HG03039 (cell line): ENCODE results near the gene KIAA0825.
"Not testable (repeated sequence)": the region's sequence is repeated elsewhere in the genome, so short reads cannot be mapped to it uniquely, and the experiment has no call there.

Source experiments
- ATAC-seq: cut with Tn5 transposase; IDR thresholded peaks from one replicate; pipeline ENCODE4 v1.9.1; 2021; ENCODE audit warnings: mild to moderate bottlenecking, moderate library complexity; ENCODE audit not compliant: unreplicated experiment

Gene KIAA0825

GRCh38 chr5:94388773-94389514 is 229.5 kb downstream of the KIAA0825 start:
- ATAC-seq = no peak

DNA sequence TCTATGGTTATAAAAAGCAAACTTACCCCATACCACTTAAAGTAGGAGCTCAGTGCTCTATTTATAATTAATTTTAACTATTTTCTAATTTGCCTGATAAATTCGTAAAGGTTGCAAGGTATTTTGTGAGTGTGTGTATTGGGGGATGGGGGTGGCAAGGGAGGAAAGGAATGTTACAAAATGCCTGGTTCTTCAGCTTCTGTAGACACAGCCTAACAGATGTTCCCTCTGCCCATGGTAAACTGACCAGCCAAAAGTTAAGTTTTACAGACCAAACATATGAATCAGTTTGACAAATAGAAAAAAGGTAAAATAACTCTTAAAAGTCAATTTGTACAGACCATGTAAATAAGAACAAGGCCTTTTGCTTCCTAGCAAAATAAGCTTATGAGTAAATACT is 232.6 kb downstream of the KIAA0825 start:
- ATAC-seq = no peak

- ATAC-seq = no peak
Measured at GRCh38 chr5:94378062-94378461, 240.3 kb downstream of the KIAA0825 start.

DNA sequence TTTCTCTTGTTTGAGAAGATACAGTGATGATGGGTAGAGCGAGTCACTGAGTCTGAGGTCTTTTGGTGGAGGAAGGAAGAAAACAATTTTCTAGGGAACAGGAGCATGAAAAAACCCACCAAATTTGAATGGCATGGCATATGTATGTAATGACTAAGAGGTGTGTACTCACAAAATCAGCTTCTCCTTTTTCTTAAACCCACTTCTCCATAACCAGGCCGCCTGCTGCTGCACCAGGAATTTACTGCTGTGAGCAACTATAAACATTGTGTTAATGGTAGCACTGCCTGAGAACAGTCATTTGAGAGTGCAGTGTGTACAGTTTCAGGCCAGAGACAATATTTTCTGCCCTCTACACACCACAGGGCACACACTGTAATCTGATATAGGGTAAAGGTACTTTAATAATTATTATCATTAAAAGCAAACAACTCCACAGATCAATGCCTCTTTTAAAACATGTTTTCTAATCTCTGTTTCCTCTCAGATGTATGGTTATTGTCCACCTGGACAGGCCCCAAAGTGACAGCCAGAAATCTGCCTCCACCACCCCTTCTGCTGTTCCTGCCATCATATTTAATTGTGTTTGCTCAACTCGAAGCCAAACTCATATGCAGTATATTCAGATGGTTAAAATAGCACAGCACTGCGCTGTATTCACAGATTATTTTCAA is 241.6 kb downstream of the KIAA0825 start:
- no peak for ATAC-seq

GRCh38 chr5:94375801-94376200 is 242.6 kb downstream of the KIAA0825 start:
- ATAC-seq = no peak

GRCh38 chr5:94374336-94374735 is 244.1 kb downstream of the KIAA0825 start:
- ATAC-seq = no peak

DNA sequence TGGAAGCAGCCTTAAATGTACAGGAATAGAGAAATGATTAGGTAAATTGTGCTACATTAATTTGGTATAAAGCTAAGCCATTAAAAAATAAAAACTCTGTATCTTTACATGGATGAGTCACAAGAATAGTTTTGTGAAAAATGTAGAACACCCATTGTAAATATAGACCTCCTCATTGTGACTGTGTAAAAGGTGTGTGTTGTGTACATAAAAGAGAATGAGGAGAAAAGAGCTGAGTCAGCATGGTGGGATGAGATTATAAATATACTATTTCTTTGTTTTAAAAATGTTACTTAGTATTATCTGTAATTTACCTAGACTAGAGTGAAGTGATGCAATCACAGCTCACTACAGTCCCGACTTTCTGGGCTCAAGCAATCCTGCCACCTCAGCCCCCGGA is 250.5 kb downstream of the KIAA0825 start:
- ATAC-seq = no peak

DNA sequence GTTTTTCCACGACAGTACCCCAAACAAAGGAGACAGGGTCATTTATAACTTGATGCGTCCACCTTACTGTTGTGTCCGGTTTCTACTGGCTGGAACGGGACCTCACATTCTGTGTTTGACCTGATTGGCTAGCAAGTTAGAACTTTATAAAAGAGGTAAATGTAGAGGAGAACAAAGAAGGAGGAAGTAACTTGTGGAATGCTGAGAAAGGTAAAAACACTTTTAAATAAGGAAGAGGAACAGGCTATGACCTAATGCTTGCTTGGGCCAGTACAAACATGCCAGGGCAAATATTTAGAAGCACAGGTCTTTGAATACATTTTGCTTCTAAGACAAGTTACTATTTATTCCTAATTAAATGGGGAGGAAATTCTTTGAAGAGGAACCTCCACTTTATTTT is 251.6 kb downstream of the KIAA0825 start:
- ATAC-seq = no peak

GRCh38 chr5:94362857-94363256 is 255.5 kb downstream of the KIAA0825 start:
- no peak for ATAC-seq

DNA sequence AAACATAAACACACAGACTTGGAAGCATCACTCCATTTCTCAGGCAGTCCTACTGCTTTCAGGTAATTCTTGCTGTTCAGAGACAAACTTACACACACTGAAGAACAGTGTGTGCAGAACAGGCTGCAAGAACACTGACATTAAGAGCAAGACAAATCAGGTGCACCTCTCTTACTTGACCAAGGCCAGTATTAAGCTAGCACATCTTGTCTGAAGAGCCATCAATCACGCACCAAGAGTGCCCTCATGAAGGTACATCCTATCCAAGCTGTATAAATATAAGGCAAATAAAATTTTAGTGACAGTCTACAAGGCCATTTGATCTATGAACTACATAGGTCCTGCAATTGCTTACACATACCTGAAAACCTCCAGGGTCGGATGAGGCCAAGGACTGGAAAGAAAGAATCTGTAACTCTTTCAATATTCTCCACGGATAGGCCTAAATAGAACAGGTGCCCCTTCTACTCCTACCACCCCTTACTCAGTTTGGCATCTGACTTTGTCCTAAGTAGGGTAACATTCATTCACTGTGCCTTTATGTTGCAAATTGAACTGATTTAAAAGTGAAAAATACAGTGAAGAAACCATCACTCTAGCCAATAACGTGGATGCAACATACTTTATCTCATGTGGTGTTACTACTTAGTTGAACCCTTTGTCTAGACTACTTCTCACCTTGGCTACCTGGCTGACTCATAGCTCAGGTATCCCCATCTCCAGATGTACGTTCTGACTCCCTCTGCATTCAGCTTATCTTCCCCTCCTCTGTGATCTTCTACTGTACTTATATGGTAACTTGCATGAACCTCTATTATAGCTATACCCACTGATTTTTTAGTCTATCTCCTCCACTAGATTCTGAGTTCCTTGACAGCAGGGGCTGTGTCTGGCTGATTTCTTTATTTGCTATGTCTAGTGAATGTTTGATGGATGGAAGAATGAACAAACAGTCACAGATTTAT is 256.3 kb downstream of the KIAA0825 start:
- ATAC-seq = no peak

DNA sequence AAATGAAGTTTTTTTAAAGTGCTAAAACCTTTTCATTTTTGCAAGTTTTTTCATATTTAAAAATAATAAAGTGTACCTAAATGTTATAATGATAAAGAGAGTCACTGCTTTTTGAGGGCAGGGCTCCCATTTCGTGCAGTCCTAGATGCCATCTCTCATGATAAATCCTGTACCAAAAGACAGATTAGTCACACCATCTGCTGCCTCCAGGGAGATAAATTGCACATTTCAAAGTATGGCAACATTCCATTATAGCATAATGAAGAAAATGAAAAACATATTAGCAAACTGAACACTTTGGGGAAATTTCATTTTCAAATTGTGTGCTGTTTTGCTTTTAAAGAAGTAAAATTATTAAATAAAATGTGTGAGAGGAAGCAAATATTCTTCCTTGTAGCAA is 257.2 kb downstream of the KIAA0825 start:
- ATAC-seq = no peak

- no peak for ATAC-seq
Measured at GRCh38 chr5:94360382-94361130, 257.8 kb downstream of the KIAA0825 start.

DNA sequence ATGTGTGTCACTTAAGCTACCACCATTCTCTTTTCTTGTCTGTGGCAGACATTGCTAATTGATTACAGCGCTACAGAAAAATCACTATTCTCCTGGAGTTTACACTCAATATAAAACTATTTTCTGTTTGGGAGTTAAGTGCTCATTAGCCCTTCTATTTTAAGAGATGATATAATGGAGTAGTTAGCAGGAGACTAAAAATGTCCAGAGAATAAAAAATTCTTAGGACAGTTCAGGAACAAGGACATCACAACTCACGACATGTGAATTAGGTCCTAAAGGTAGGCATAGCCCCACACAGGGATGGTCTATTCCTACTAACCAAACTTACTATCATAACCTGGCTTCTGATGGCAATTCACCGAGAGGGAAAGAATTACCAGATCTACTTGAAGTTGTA is 258.5 kb downstream of the KIAA0825 start:
- no peak for ATAC-seq

DNA sequence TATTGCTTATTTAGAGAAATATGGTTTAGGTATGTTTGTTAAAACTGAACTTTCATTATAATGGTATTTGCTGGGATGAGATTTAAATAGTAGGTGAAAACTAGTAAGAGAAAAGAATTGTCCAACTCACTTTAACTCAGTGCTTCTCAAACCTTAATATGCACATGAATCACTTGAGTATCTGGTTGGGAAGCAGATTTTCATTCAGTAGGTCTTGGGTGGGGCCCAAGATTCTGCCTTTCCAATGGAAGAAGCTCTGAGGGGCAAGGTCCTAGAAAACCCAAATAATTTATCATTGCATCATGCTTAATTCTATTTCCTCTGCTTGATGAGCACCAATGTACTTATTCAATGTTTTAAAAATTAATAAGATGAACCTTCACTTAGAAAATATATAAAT is 262.6 kb downstream of the KIAA0825 start:
- ATAC-seq = no peak

GRCh38 chr5:94354837-94355485 is 263.4 kb downstream of the KIAA0825 start:
- not testable (repeated sequence) for ATAC-seq

DNA sequence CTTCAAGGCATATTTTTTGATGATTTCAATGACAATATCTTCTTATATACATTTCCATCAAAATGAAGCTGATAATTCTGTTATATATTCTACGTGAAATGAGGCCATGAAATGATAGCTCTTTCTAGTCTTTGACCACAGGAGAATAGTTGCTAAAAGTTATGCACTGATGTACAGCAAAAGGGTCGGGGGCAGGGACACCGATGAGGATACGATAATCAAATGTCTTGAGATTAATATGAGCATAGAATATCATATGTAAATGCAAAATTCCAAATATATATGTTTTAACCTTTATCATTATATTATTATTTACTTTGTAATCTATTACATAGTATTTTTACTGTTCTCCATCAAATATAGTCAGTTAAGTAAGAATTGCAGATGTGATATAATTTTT is 264.8 kb downstream of the KIAA0825 start:
- ATAC-seq = no peak

GRCh38 chr5:94347130-94347529 is 271.3 kb downstream of the KIAA0825 start:
- no peak for ATAC-seq

DNA sequence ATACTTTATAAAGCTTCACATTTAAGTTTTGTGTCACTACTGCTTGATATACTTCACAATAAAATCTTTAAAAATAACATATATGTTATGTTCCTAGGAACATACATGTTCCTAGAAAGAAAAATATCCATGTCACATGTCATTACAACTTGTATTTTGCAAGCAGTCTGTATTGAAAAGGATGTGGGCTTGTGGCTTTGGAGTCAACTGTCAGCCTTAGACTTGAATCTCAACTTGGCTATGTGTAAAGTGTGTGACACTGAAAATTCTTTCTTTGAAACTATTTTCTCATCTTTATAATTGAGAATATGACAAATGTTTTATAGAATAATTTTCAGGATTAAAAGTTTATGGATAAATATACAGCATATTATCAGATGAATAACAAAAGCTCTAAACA is 273.1 kb downstream of the KIAA0825 start:
- no peak for ATAC-seq

GRCh38 chr5:94337617-94338016 is 280.8 kb downstream of the KIAA0825 start:
- no peak for ATAC-seq

- ATAC-seq = no peak
Measured at GRCh38 chr5:94335936-94336335, 282.5 kb downstream of the KIAA0825 start.
